IMR-90 (cell line): ENCODE data around the gene MRPS34. TPM values are rescaled to one million over a fixed set of nuclear protein-coding genes. Genes with fewer than 3 reads are reported as not detected.

ENCODE experiments used
- ATAC-seq: fragments of 200-7000 bp; cut with Tn5 transposase; 2 replicates; pipeline ENCODE4 v1.9.1; 2020; ENCODE audit warnings: low read depth, mild to moderate bottlenecking, moderate library complexity
- BruUV-seq: library from RNA; stranded (reverse); fragments of 400-500 nt; replicated peaks from 2 replicates; lab custom pipeline; 2021; lab: Mats Ljungman, UMichigan
- CTCF ChIA-PET: fragments of 300-600 bp; formaldehyde crosslinking; extraction: SDS; loops from one replicate; lab custom pipeline; 2021; ENCODE audit warnings: antibody characterized with exemption; lab: Yijun Ruan, JAX
- POLR2A ChIA-PET: fragments of 300-600 bp; sonication (Branson Sonifier 250); formaldehyde crosslinking; loops from one replicate; lab custom pipeline; 2022; ENCODE audit warnings: antibody characterized with exemption; ENCODE audit not compliant: unreplicated experiment; lab: Charles Lee
- DNase-seq: peaks from one replicate; pipeline ENCODE4 v3.0.0; 2013
- H2AFZ ChIP-seq: replicated peaks from 2 replicates; pipeline ENCODE3; 2013; ENCODE audit warnings: low read length, mild to moderate bottlenecking; ENCODE audit not compliant: poor library complexity
- H2AK5ac ChIP-seq: 2 replicates; pipeline ENCODE4 v1.6.1; 2013; ENCODE audit warnings: low read depth, low read length, inconsistent platforms
- H2AK9ac ChIP-seq: replicated peaks from 2 replicates; pipeline ENCODE3; 2013; ENCODE audit warnings: mild to moderate bottlenecking, low read depth, low read length, moderate library complexity; ENCODE audit not compliant: poor library complexity
- H2BK120ac ChIP-seq: 2 replicates; pipeline ENCODE4 v1.6.1; 2013; ENCODE audit warnings: low read depth, low read length, inconsistent platforms
- H2BK15ac ChIP-seq: 3 replicates; pipeline ENCODE4 v1.6.1; 2013; ENCODE audit warnings: low read depth, low read length, inconsistent platforms
- H2BK20ac ChIP-seq: 2 replicates; pipeline ENCODE4 v1.6.1; 2013; ENCODE audit warnings: low read depth, mild to moderate bottlenecking, inconsistent platforms, low read length, moderate library complexity
- H2BK5ac ChIP-seq: 2 replicates; pipeline ENCODE4 v1.6.1; 2013; ENCODE audit warnings: mild to moderate bottlenecking, low read depth, low read length, inconsistent platforms; ENCODE audit not compliant: poor library complexity, severe bottlenecking
- H3K14ac ChIP-seq: replicated peaks from 2 replicates; pipeline ENCODE4 v1.6.1; 2013; ENCODE audit warnings: low read depth, low read length, inconsistent platforms
- H3K18ac ChIP-seq: 2 replicates; pipeline ENCODE4 v1.6.1; 2013; ENCODE audit warnings: low read depth, low read length, control low read depth
- H3K23ac ChIP-seq: 2 replicates; pipeline ENCODE4 v1.6.1; 2013; ENCODE audit warnings: low read depth, low read length, inconsistent platforms
- H3K27ac ChIP-seq: 2 replicates; pipeline ENCODE4 v1.5.1; 2013; ENCODE audit warnings: mild to moderate bottlenecking, control low read depth, low read length; ENCODE audit not compliant: insufficient read depth
- H3K27me3 ChIP-seq: 2 replicates; pipeline ENCODE4 v1.6.1; 2013; ENCODE audit warnings: low read length; ENCODE audit not compliant: control insufficient read depth, insufficient read depth
- H3K36me3 ChIP-seq: 2 replicates; pipeline ENCODE4 v1.6.1; 2013; ENCODE audit warnings: low read length, mixed read lengths; ENCODE audit not compliant: control insufficient read depth, insufficient read depth
- H3K4ac ChIP-seq: 2 replicates; pipeline ENCODE4 v1.6.1; 2013; ENCODE audit warnings: low read depth, low read length, inconsistent platforms
- H3K4me1 ChIP-seq: 2 replicates; pipeline ENCODE4 v1.6.1; 2013; ENCODE audit warnings: low read length, mixed read lengths; ENCODE audit not compliant: control insufficient read depth, insufficient read depth
- H3K4me2 ChIP-seq: 2 replicates; pipeline ENCODE4 v1.6.1; 2013; ENCODE audit warnings: low read depth, mild to moderate bottlenecking, control low read depth, low read length, moderate library complexity
- H3K4me3 ChIP-seq: 2 replicates; pipeline ENCODE4 v1.5.1; 2013; ENCODE audit warnings: low read depth, mild to moderate bottlenecking, control low read depth, low read length, moderate library complexity; ENCODE audit not compliant: insufficient read depth
- H3K56ac ChIP-seq: 2 replicates; pipeline ENCODE4 v1.6.1; 2013; ENCODE audit warnings: low read length, inconsistent platforms; ENCODE audit not compliant: insufficient read depth; ENCODE audit errors: extremely low read depth
- H3K79me1 ChIP-seq, 2 experiments: 2 replicates each; pipeline ENCODE4 v1.6.1; 2013; ENCODE audit warnings: low read length in 2 of 2, inconsistent platforms in 1 of 2, low read depth in 1 of 2
- H3K9ac ChIP-seq: 2 replicates; pipeline ENCODE4 v1.6.1; 2013; ENCODE audit warnings: low read depth, low read length, control low read depth
- H3K9me1 ChIP-seq: 2 replicates; pipeline ENCODE4 v1.6.1; 2013; ENCODE audit warnings: low read length, inconsistent platforms; ENCODE audit not compliant: insufficient read depth
- H3K9me3 ChIP-seq: 2 replicates; pipeline ENCODE4 v1.6.1; 2013; ENCODE audit warnings: low read length; ENCODE audit not compliant: control insufficient read depth, insufficient read depth
- H4K20me1 ChIP-seq: 2 replicates; pipeline ENCODE4 v1.6.1; 2013; ENCODE audit warnings: low read length, inconsistent platforms; ENCODE audit not compliant: insufficient read depth
- H4K5ac ChIP-seq: 2 replicates; pipeline ENCODE4 v1.6.1; 2013; ENCODE audit warnings: mild to moderate bottlenecking, low read depth, low read length, control low read depth
- H4K8ac ChIP-seq, 2 experiments: 2 replicates each; pipeline ENCODE4 v1.6.1; 2013; ENCODE audit warnings: low read depth in 2 of 2, low read length in 2 of 2, control low read depth in 1 of 2, inconsistent platforms in 1 of 2
- H4K91ac ChIP-seq: 2 replicates; pipeline ENCODE4 v1.6.1; 2013; ENCODE audit warnings: low read depth, low read length, inconsistent platforms; ENCODE audit not compliant: insufficient read depth
- BHLHE40 ChIP-seq: fragments of 150-350 bp; IDR thresholded peaks from 2 replicates; pipeline ENCODE4 v1.6.1; 2016; ENCODE audit warnings: mild to moderate bottlenecking, low read depth, low read length
- CEBPB ChIP-seq: IDR thresholded peaks from 2 replicates; pipeline ENCODE4 v1.6.1; 2012; ENCODE audit warnings: low read depth, low read length, improper control_type of control experiment
- CHD1 ChIP-seq: IDR thresholded peaks from 2 replicates; pipeline ENCODE4 v1.6.1; 2012; ENCODE audit warnings: low read depth, low read length, improper control_type of control experiment
- CTCF ChIP-seq: conservative IDR thresholded peaks from 2 replicates; pipeline ENCODE4 v1.5.1; 2012; ENCODE audit warnings: mild to moderate bottlenecking, low read depth, low read length, improper control_type of control experiment
- ELK1 ChIP-seq: fragments of 150-350 bp; IDR thresholded peaks from 2 replicates; pipeline ENCODE4 v1.6.1; 2016; ENCODE audit warnings: low read depth, mild to moderate bottlenecking, low read length, moderate library complexity, borderline replicate concordance
- FOS ChIP-seq: fragments of 150-350 bp; IDR thresholded peaks from 2 replicates; pipeline ENCODE4 v1.6.1; 2016; ENCODE audit warnings: low read depth, low read length
- MAFK ChIP-seq: IDR thresholded peaks from 2 replicates; pipeline ENCODE4 v1.6.1; 2012; ENCODE audit warnings: low read depth, low read length, improper control_type of control experiment
- MAZ ChIP-seq: IDR thresholded peaks from 2 replicates; pipeline ENCODE4 v1.6.1; 2012; ENCODE audit warnings: low read depth, mild to moderate bottlenecking, low read length, improper control_type of control experiment, moderate library complexity, borderline replicate concordance
- MXI1 ChIP-seq: IDR thresholded peaks from 2 replicates; pipeline ENCODE4 v1.6.1; 2012; ENCODE audit warnings: low read depth, mild to moderate bottlenecking, low read length, moderate library complexity, borderline replicate concordance
- POLR2A ChIP-seq: IDR thresholded peaks from 2 replicates; pipeline ENCODE4 v1.6.1; 2012; ENCODE audit warnings: mild to moderate bottlenecking, low read depth, low read length
- RAD21 ChIP-seq: IDR thresholded peaks from 2 replicates; pipeline ENCODE4 v1.6.1; 2012; ENCODE audit warnings: low read length, improper control_type of control experiment
- RCOR1 ChIP-seq: IDR thresholded peaks from 2 replicates; pipeline ENCODE4 v1.6.1; 2012; ENCODE audit warnings: mild to moderate bottlenecking, low read length, improper control_type of control experiment; ENCODE audit not compliant: insufficient replicate concordance
- RFX5 ChIP-seq: IDR thresholded peaks from 2 replicates; pipeline ENCODE4 v1.8.0; 2012; ENCODE audit warnings: low read depth, mild to moderate bottlenecking, low read length, moderate library complexity
- SMC3 ChIP-seq: fragments of 150-350 bp; IDR thresholded peaks from 2 replicates; pipeline ENCODE4 v1.6.1; 2016; ENCODE audit warnings: low read depth, mild to moderate bottlenecking, antibody characterized with exemption, low read length, moderate library complexity
- WGBS, 2 experiments: methylation state at CpG; one replicate each; pipeline versions ENCODE4 v1.1.5 to v1.1.7; 2013; ENCODE audit warnings: missing lambda C conversion rate in 2 of 2; ENCODE audit not compliant: insufficient read length in 1 of 2; ENCODE audit errors: extremely low coverage in 2 of 2; 5-methylcytosine and 5-hydroxymethylcytosine counted together
- dilution Hi-C: fragments of 300-500 bp; cut with HindIII; formaldehyde crosslinking; loops from one replicate; pipeline ENCODE4 v1.14.3; 2018; ENCODE audit warnings: low sequenced_read_pairs; ENCODE audit not compliant: unreplicated experiment
- in situ Hi-C: fragments of 300-500 bp; cut with MboI; formaldehyde crosslinking; loops from 3 replicates; pipeline ENCODE4 v1.14.3; 2019; ENCODE audit warnings: low sequenced_read_pairs, inconsistent platforms, mixed read lengths
- intact Hi-C: fragments of 100-400 bp; cut with micrococcal nuclease; formaldehyde crosslinking; loops from 2 replicates; pipeline ENCODE4 v1.10.0; 2022
- polyA plus RNA-seq, 3 experiments: library from polyadenylated mRNA; depleted of rRNA; stranded (reverse); fragments of >200 nt; gene quantifications; 2 replicates each; pipeline ENCODE4 v1.2.3, GENCODE V29; 2012; ENCODE audit warnings: low replicate concordance in 1 of 3
- total RNA-seq: library from RNA; depleted of rRNA; stranded (reverse); fragments of >200 nt; gene quantifications from 2 replicates; pipeline ENCODE4 v1.2.3, GENCODE V29; 2012
- TF ChIP-seq, protein P1 (sequence below): fragments of 150-350 bp; IDR thresholded peaks from 2 replicates; pipeline ENCODE4 v1.6.1; 2017; ENCODE audit warnings: mild to moderate bottlenecking, antibody characterized with exemption, low read length, low read depth

MRPS34 gene
- total and polyA plus RNA-seq, 2 of the 4 experiments (the other 2 are of a cell fraction), result 68.5 to 80.4 TPM

- intact Hi-C loops, result no loop called here
- no peak for ATAC-seq
- POLR2A ChIA-PET, result no interaction called here
- no peak for TF ChIP-seq RCOR1
- no peak for TF ChIP-seq CHD1
- TF ChIP-seq SMC3, result no peak
- no peak for TF ChIP-seq MXI1
- TF ChIP-seq, protein P1, sequence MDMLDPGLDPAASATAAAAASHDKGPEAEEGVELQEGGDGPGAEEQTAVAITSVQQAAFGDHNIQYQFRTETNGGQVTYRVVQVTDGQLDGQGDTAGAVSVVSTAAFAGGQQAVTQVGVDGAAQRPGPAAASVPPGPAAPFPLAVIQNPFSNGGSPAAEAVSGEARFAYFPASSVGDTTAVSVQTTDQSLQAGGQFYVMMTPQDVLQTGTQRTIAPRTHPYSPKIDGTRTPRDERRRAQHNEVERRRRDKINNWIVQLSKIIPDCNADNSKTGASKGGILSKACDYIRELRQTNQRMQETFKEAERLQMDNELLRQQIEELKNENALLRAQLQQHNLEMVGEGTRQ, result no peak
- no peak for TF ChIP-seq RAD21
- TF ChIP-seq MAZ, result no peak
- no peak for TF ChIP-seq CTCF
- TF ChIP-seq BHLHE40, result no peak
- no peak for TF ChIP-seq RFX5
- TF ChIP-seq POLR2A, result no peak
- TF ChIP-seq CEBPB, result no peak
- TF ChIP-seq MAFK, result no peak
- no peak for TF ChIP-seq ELK1
- no peak for TF ChIP-seq FOS
Observed at GRCh38 chr16:1791943-1792812, 19.2 kb upstream of the MRPS34 start.

More at GRCh38 chr16:1791943-1792812, 19.2 kb upstream of the MRPS34 start:
- Histone ChIP-seq H2AK9ac (no peak overlapping the region), H3K79me1 (peaks cover 0 to 7% of the 10 kb centered on the region in 2 experiments; a peak in 1 of 4 replicates), H3K56ac (no peak overlapping the region), H3K27me3 (no peaks in the 10 kb centered on the region), H3K4me3 (no peak overlapping the region), H4K8ac (no peak overlapping the region), H3K9me1 (0 out of 2 replicates have a peak, but pooled peaks cover 2% of the 10 kb centered on the region), H2AK5ac (no peak overlapping the region), H3K4ac (no peak overlapping the region), H3K36me3 (peaks cover 27% of the 10 kb centered on the region), H3K14ac (no peak overlapping the region), H2AFZ (no peak overlapping the region), H3K23ac (no peak overlapping the region), H3K18ac (no peak overlapping the region), H3K9me3 (peaks cover 2% of the 10 kb centered on the region; the same call in 1 of the 2 replicates), H4K5ac (no peak overlapping the region), H2BK15ac (no peak overlapping the region), H3K27ac (no peak overlapping the region), H2BK5ac (no peak overlapping the region), H3K4me1 (no peaks in the 10 kb centered on the region), H2BK20ac (no peak overlapping the region), H4K91ac (no peak overlapping the region), H2BK120ac (no peak overlapping the region), H3K4me2 (no peak overlapping the region), H4K20me1 (peaks cover 6% of the 10 kb centered on the region), H3K9ac (no peak overlapping the region)
- 86% methylated on average over 27 of the region's 59 CpGs; no CpG with 5 or more reads in 1 of the 2 experiments for WGBS, 2 experiments
- CTCF ChIA-PET, result no interaction called here
- DNase-seq, result no peak
- no TSS peak for BruUV-seq
- in situ Hi-C loops, result no loop called here
- dilution Hi-C loops, result no loop called here
